Upper lobe of right lung (tissue), 1 donor: ENCODE measurements around the gene B3GALT5. TPM values are rescaled to one million over a fixed set of nuclear protein-coding genes. Genes with fewer than 3 reads are reported as not detected.

Experiments
- ATAC-seq: fragments of 200-7000 bp; cut with Tn5 transposase; one replicate; pipeline ENCODE4 v1.9.1; 2020; ENCODE audit warnings: mild to moderate bottlenecking, moderate library complexity
- DNase-seq: peaks from one replicate; pipeline ENCODE4 v3.0.0-alpha.2; 2020
- H3K27ac ChIP-seq: fragments of 200-600 bp; one replicate; pipeline ENCODE4 v1.8.0; 2022
- H3K27me3 ChIP-seq: fragments of 200-600 bp; one replicate; pipeline ENCODE4 v1.8.0; 2022; ENCODE audit warnings: mild to moderate bottlenecking
- H3K36me3 ChIP-seq: fragments of 200-600 bp; one replicate; pipeline ENCODE4 v1.8.0; 2022
- H3K4me1 ChIP-seq: fragments of 200-600 bp; one replicate; pipeline ENCODE4 v1.8.0; 2022
- H3K4me3 ChIP-seq: fragments of 200-600 bp; one replicate; pipeline ENCODE4 v1.8.0; 2022; ENCODE audit warnings: mild to moderate bottlenecking
- H3K9me3 ChIP-seq: fragments of 200-600 bp; one replicate; pipeline ENCODE4 v1.8.0; 2022
- CTCF ChIP-seq: fragments of 200-600 bp; IDR thresholded peaks from one replicate; pipeline ENCODE4 v1.8.0; 2022; ENCODE audit warnings: antibody characterized with exemption
- intact Hi-C: fragments of 100-400 bp; cut with DNase I; formaldehyde crosslinking; loops from one replicate; pipeline ENCODE4 v1.11.0; 2022
- total RNA-seq: library from RNA; stranded (reverse); fragmentation: NEBNext Ultra II Directional; extraction: Animal tissue kit (Norgen Biotek cat#: 25700); gene quantifications from one replicate; pipeline ENCODE4 v1.2.1, GENCODE V29; 2021
- donor health status: DM: no; HTN: yes; CAD: no; lungs with severe emphysema.

B3GALT5 gene
- total RNA-seq, 1 donor from 2014 or later: not detected

GRCh38 chr21:39587376-39587775 is 25.4 kb upstream of the B3GALT5 start:
- Histone ChIP-seq H3K9me3 (no peaks in the 10 kb centered on the region), H3K27me3 (no peaks in the 10 kb centered on the region), H3K27ac (no peak overlapping the region), H3K36me3 (no peaks in the 10 kb centered on the region), H3K4me3 (no peak overlapping the region), H3K4me1 (no peaks in the 10 kb centered on the region)
- ATAC-seq: no peak
- TF ChIP-seq CTCF: no peak
- intact Hi-C loops: no loop called here
- no peak for DNase-seq

GRCh38 chr21:39588884-39589283 is 23.9 kb upstream of the B3GALT5 start:
- H3K27me3 ChIP-seq: no peaks in the 10 kb centered on the region
- H3K4me1 ChIP-seq: no peaks in the 10 kb centered on the region
- no peak for ATAC-seq
- TF ChIP-seq CTCF: no peak
- no peaks in the 10 kb centered on the region for H3K36me3 ChIP-seq
- H3K4me3 ChIP-seq: no peak overlapping the region
- H3K27ac ChIP-seq: no peak overlapping the region
- no peaks in the 10 kb centered on the region for H3K9me3 ChIP-seq
- no peak for DNase-seq
- intact Hi-C loops: no loop called here

GRCh38 chr21:39593522-39593921 is 19.2 kb upstream of the B3GALT5 start:
- no peaks in the 10 kb centered on the region for H3K27me3 ChIP-seq
- intact Hi-C loops: no loop called here

GRCh38 chr21:39595465-39595864 is 17.3 kb upstream of the B3GALT5 start:
- no peaks in the 10 kb centered on the region for H3K9me3 ChIP-seq
- ATAC-seq (no peak), DNase-seq (no peak)
- TF ChIP-seq CTCF: no peak
- intact Hi-C loops: no loop called here
- no peaks in the 10 kb centered on the region for H3K4me1 ChIP-seq
- no peak overlapping the region for H3K4me3 ChIP-seq
- H3K27ac ChIP-seq: no peak overlapping the region
- H3K36me3 ChIP-seq: no peaks in the 10 kb centered on the region
- no peaks in the 10 kb centered on the region for H3K27me3 ChIP-seq

More at GRCh38 chr21:39593522-39593921, 19.2 kb upstream of the B3GALT5 start:
- Histone ChIP-seq H3K9me3 (no peaks in the 10 kb centered on the region), H3K4me1 (no peaks in the 10 kb centered on the region), H3K4me3 (no peak overlapping the region), H3K27ac (no peak overlapping the region), H3K36me3 (no peaks in the 10 kb centered on the region)
- TF ChIP-seq CTCF: no peak
- no peak for DNase-seq
- ATAC-seq: no peak

GRCh38 chr21:39597595-39597994 is 15.1 kb upstream of the B3GALT5 start:
- no peaks in the 10 kb centered on the region for H3K27me3 ChIP-seq
- ATAC-seq: no peak
- intact Hi-C loops: no loop called here

More at GRCh38 chr21:39597595-39597994, 15.1 kb upstream of the B3GALT5 start:
- no peak for TF ChIP-seq CTCF
- Histone ChIP-seq H3K4me3 (no peak overlapping the region), H3K36me3 (no peaks in the 10 kb centered on the region), H3K27ac (no peak overlapping the region), H3K9me3 (no peaks in the 10 kb centered on the region), H3K4me1 (no peaks in the 10 kb centered on the region)
- no peak for DNase-seq
